ENCODE measurements around the gene PHF21B. TPM values are rescaled to one million over a fixed set of nuclear protein-coding genes. Genes with fewer than 3 reads are reported as not detected.

PHF21B gene
- polyA plus RNA-seq, 1 donor (not counting 4 experiments of a cell fraction or from before 2014, with no cell fraction given) = not detected

GRCh38 chr22:44979154-44979553 is 30.7 kb downstream of the PHF21B start:
- H3K9ac ChIP-seq (ENCODE audit: control insufficient read depth, extremely low read depth, insufficient read depth, low read length) = no peak overlapping the region
- H3K27ac ChIP-seq (ENCODE audit: control insufficient read depth, insufficient read depth, low read length) = no peak overlapping the region
- H3K4me3 ChIP-seq (ENCODE audit: control insufficient read depth in 2 of 3, extremely low read depth in 1 of 3, insufficient read depth in 2 of 3, low read depth in 1 of 3, low read length in 3 of 3) = no peak overlapping the region
- no peaks in the 10 kb centered on the region for H3K4me1 ChIP-seq (ENCODE audit: control insufficient read depth, extremely low read depth, insufficient read depth, low read length)
- no peaks in the 10 kb centered on the region for H3K27me3 ChIP-seq (ENCODE audit: control insufficient read depth, extremely low read depth, insufficient read depth, low read length)
- DNase-seq (ENCODE audit: low read depth, low spot score) (no peak), FAIRE-seq (no peak)
- no peaks in the 10 kb centered on the region for H4K20me1 ChIP-seq (ENCODE audit: control insufficient read depth, extremely low read depth, insufficient read depth, low read length)
- H3K4me2 ChIP-seq (ENCODE audit: control insufficient read depth, extremely low read depth, insufficient read depth, low read depth, low read length) = no peak overlapping the region
- dilution Hi-C loops (cut with MboI; ENCODE audit: extremely low pct_ligation_motif_present, low sequenced_read_pairs) = no loop called here
- H3K9me3 ChIP-seq (ENCODE audit: control insufficient read depth, low read depth, low read length) = no peaks in the 10 kb centered on the region
- H2AFZ ChIP-seq (ENCODE audit: control insufficient read depth, low read length) = no peak overlapping the region
- TF ChIP-seq EZH2 (IDR thresholded peaks at IDR 0.05; ENCODE audit: low read length) = no peak
- no peaks in the 10 kb centered on the region for H3K9me1 ChIP-seq (ENCODE audit: control insufficient read depth, extremely low read depth, insufficient read depth, low read length)
- no peaks in the 10 kb centered on the region for H3K79me2 ChIP-seq (ENCODE audit: control insufficient read depth, insufficient read depth, low read length)
- no peaks in the 10 kb centered on the region for H3K36me3 ChIP-seq (ENCODE audit: control insufficient read depth in 2 of 2, extremely low read depth in 1 of 2, insufficient read depth in 2 of 2, low read length in 2 of 2)

- H3K36me3 ChIP-seq (ENCODE audit: control insufficient read depth in 2 of 2, extremely low read depth in 1 of 2, insufficient read depth in 2 of 2, low read length in 2 of 2) = no peaks in the 10 kb centered on the region
- dilution Hi-C loops (cut with MboI; ENCODE audit: extremely low pct_ligation_motif_present, low sequenced_read_pairs) = no loop called here
- H3K4me3 ChIP-seq (ENCODE audit: control insufficient read depth in 2 of 3, extremely low read depth in 1 of 3, insufficient read depth in 2 of 3, low read depth in 1 of 3, low read length in 3 of 3) = no peak overlapping the region
- DNase-seq (ENCODE audit: low read depth, low spot score) (peak; percentile 13), FAIRE-seq (no peak)
- no peak overlapping the region for H2AFZ ChIP-seq (ENCODE audit: control insufficient read depth, low read length)
- no peaks in the 10 kb centered on the region for H4K20me1 ChIP-seq (ENCODE audit: control insufficient read depth, extremely low read depth, insufficient read depth, low read length)
- no peaks in the 10 kb centered on the region for H3K79me2 ChIP-seq (ENCODE audit: control insufficient read depth, insufficient read depth, low read length)
- H3K9ac ChIP-seq (ENCODE audit: control insufficient read depth, extremely low read depth, insufficient read depth, low read length) = no peak overlapping the region
- no peak overlapping the region for H3K4me2 ChIP-seq (ENCODE audit: control insufficient read depth, extremely low read depth, insufficient read depth, low read depth, low read length)
- TF ChIP-seq EZH2 (IDR thresholded peaks at IDR 0.05; ENCODE audit: low read length) = no peak
- TF ChIP-seq, protein P1, sequence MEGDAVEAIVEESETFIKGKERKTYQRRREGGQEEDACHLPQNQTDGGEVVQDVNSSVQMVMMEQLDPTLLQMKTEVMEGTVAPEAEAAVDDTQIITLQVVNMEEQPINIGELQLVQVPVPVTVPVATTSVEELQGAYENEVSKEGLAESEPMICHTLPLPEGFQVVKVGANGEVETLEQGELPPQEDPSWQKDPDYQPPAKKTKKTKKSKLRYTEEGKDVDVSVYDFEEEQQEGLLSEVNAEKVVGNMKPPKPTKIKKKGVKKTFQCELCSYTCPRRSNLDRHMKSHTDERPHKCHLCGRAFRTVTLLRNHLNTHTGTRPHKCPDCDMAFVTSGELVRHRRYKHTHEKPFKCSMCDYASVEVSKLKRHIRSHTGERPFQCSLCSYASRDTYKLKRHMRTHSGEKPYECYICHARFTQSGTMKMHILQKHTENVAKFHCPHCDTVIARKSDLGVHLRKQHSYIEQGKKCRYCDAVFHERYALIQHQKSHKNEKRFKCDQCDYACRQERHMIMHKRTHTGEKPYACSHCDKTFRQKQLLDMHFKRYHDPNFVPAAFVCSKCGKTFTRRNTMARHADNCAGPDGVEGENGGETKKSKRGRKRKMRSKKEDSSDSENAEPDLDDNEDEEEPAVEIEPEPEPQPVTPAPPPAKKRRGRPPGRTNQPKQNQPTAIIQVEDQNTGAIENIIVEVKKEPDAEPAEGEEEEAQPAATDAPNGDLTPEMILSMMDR (optimal IDR thresholded peaks at IDR 0.05 in 1 of 3, IDR thresholded peaks at IDR 0.05 in 1 of 3, conservative IDR thresholded peaks at IDR 0.05 in 1 of 3; ENCODE audit: extremely low read depth in 1 of 3, insufficient read depth in 2 of 3, low read length in 3 of 3) = peak; percentile 78 to 86 (median 82)
- no peak overlapping the region for H3K27ac ChIP-seq (ENCODE audit: control insufficient read depth, insufficient read depth, low read length)
- H3K9me1 ChIP-seq (ENCODE audit: control insufficient read depth, extremely low read depth, insufficient read depth, low read length) = no peaks in the 10 kb centered on the region
- peaks cover 13% of the 10 kb centered on the region for H3K27me3 ChIP-seq (ENCODE audit: control insufficient read depth, extremely low read depth, insufficient read depth, low read length)
- no peaks in the 10 kb centered on the region for H3K9me3 ChIP-seq (ENCODE audit: control insufficient read depth, low read depth, low read length)
- no peaks in the 10 kb centered on the region for H3K4me1 ChIP-seq (ENCODE audit: control insufficient read depth, extremely low read depth, insufficient read depth, low read length)
Observed at GRCh38 chr22:44975427-44976262, 34.2 kb downstream of the PHF21B start.

All from keratinocyte (primary cell).